HG03159 (cell line): Measurements from ENCODE around the gene CAMKK2.
"Not testable (repeated sequence)": the region's sequence is repeated elsewhere in the genome, so short reads cannot be mapped to it uniquely, and the experiment has no call there.

ENCODE experiments used
- ATAC-seq: cut with Tn5 transposase; IDR thresholded peaks from one replicate; pipeline ENCODE4 v1.9.1; 2021; ENCODE audit warnings: mild to moderate bottlenecking, moderate library complexity; ENCODE audit not compliant: unreplicated experiment

Gene CAMKK2

GRCh38 chr12:121227294-121227693 lies 69.2 kb downstream of the CAMKK2 start:
- peak; percentile 64 for ATAC-seq

DNA sequence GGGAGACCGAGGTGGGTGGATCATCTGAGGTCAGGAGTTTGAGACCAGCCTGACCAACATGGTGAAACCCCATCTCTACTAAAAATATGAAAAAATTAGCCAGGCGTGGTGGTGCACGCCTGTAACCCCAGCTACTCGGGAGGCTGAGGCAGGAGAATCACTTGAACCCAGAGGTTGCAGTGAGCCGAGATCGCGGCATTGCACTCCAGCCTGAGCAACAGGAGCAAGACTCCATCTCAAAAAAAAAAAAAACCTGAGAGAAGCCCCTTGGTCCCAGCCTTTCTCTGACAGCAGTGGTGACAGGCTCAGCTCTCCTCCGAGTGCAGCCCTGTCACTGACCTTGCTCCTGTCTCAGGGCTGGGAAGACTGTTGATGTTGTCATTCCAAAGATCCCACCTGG lies 69.6 kb downstream of the CAMKK2 start:
- ATAC-seq = not testable (repeated sequence)

- no peak for ATAC-seq
These were observed 70.1 kb downstream of the CAMKK2 start for GRCh38 chr12:121226399-121226798.

GRCh38 chr12:121224591-121224990 lies 71.9 kb downstream of the CAMKK2 start:
- ATAC-seq = no peak

- no peak for ATAC-seq
These were observed 72.9 kb downstream of the CAMKK2 start for GRCh38 chr12:121223292-121224285.

GRCh38 chr12:121222847-121223246 lies 73.7 kb downstream of the CAMKK2 start:
- no peak for ATAC-seq

GRCh38 chr12:121219353-121219986 lies 77.0 kb downstream of the CAMKK2 start:
- no peak for ATAC-seq

DNA sequence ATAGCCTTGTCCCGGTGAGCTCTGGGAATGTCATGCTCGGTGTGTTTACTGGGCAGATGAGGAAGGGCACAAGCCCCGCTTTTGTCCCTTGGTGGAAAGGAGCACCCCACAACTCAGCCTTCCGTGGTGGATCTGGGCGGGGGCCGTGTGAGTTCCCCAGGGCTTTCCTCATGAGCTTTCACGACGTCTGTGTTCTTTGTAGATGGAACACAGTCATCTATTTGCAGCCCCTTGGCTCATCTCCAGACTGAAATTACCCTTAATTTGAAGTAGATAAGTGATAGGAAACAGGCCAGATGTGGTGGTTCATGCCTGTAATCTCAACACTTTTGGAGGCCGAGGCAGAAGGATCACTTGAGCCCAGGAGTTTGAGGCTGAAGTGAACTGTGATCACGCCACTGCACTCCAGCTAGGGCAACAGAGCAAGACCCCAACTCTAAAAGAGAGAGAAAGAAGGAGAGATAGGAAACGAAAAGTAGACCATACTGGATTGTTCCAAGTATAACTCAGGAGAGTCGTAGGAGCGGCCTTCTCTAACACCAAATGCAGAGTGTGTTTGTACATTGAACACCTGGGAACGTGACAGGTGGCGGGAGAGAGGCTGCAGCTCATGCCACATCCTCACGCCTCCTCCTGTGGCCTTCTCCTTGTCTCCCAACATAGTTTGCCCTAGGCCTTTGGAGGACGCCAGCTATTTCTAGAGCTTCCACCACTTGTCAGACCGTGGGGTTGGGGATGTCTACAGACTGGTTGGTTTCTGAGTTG lies 77.7 kb downstream of the CAMKK2 start:
- ATAC-seq = no peak

DNA sequence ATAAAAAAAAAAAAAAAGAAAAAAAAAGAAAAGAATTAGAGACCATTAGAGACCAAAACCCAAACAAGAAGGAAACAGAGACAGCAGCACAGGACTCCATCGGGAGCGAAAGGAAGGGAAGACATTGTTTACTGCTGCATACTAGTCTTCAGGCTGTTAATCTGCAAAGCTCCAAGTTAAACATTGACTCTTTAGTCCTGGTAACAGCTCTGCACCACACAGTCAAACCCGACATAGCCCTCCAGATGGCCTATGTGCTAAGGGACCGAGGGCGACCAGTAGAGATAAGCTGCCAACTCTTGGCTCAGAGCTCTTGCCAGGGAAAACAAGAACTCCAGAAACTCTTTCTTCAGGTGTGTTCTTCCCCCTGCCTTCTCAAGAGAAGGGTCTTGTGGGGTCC lies 78.7 kb downstream of the CAMKK2 start:
- no peak for ATAC-seq

DNA sequence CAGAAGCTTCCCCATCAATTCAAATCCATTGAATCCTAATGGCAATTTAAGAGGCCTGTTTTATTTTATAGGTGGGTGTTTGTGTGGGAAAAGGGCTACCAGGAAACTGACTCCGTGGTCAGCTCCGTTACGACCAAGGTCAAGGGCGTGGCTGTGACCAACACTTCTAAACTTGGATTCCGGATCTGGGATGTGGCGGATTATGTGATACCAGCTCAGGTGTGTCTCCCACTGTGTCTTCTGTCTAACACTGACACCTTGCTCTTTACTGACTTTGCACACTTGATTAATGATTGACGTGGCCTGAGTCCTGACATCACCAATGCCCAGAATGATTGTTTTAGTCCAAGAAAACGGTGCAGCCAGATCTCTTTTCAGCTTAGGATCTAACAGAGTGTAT lies 79.4 kb downstream of the CAMKK2 start:
- ATAC-seq = no peak

DNA sequence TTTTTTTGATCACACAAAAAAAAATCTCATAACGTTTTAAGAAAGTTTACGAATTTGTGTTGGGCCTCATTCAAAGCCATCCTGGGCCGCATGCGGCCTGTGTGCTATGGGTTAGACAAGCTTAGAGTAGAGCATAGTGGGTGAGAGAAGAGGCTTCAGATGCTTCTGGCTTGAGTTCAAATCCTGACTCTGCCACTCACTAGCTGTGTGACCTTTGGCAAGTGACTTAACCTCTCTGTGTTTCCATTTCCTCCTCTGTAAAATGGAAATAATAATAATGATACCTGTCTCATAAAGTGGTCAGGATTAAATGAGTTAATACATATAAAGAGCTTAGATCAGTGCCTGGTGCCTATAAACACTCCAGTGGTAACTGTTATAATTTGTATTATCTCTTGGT lies 80.4 kb downstream of the CAMKK2 start:
- no peak for ATAC-seq

GRCh38 chr12:121214855-121215745 lies 81.4 kb downstream of the CAMKK2 start:
- ATAC-seq = no peak

DNA sequence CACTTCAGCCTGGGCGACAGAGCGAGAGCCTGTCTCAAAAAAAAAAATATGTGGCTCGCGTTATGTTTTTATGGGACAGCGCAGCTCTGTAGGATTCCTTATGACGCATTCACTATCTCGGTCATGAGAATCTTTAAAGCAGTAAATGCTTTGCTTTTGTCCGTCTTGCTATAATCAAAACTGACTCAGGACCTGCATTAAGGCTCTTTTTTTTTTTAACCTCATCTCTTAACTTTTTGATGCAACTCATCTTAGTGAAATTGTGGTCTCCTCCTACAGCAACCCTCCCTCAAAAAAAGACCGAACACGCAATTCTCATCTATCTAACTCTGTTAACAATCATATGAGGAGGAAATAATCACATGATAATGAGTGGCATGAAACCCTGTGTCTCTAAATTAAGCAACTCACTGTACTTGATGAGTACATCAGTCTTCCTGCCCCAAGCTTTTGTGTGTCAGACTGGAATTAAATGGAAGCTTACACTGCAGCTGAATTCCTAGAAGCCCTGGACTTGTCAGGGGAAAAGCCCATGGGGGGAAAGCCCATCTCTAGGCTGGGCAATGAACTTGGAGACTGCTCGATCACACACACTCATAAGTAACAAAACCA lies 82.2 kb downstream of the CAMKK2 start:
- no peak for ATAC-seq

- no peak for ATAC-seq
These were observed 83.6 kb downstream of the CAMKK2 start for GRCh38 chr12:121212875-121213274.

- peak; percentile 83 for ATAC-seq
These were observed 86.6 kb downstream of the CAMKK2 start, which contains the start of gene P2RX4 for GRCh38 chr12:121209624-121210572. TSS of gene P2RX4 (plus strand) at chr12:121210129. CDS start at chr12:121210165, 36 bp downstream.

DNA sequence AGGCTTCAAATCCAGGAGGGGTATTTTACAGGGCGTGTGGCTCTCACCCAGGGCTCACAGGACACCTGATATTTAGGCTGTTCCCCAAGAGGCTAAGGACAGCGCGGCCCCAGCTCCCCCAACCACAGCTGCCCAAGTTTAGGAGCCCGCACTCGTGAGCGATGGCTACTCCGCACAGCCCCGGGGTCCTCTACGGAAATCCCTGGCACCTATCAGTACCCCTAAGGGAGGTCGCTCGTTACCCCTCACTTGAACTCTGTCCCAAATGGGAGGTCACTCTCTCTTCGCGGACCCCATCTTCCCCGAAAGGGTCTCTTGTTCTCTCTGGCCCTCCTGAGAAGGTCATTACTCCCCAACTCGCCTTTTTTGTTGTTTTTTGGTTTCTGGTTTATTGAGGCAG lies 87.3 kb downstream of the CAMKK2 start:
- no peak for ATAC-seq

GRCh38 chr12:121208571-121208970 lies 87.9 kb downstream of the CAMKK2 start:
- not testable (repeated sequence) for ATAC-seq

GRCh38 chr12:121205491-121205890 lies 91.0 kb downstream of the CAMKK2 start:
- no peak for ATAC-seq

DNA sequence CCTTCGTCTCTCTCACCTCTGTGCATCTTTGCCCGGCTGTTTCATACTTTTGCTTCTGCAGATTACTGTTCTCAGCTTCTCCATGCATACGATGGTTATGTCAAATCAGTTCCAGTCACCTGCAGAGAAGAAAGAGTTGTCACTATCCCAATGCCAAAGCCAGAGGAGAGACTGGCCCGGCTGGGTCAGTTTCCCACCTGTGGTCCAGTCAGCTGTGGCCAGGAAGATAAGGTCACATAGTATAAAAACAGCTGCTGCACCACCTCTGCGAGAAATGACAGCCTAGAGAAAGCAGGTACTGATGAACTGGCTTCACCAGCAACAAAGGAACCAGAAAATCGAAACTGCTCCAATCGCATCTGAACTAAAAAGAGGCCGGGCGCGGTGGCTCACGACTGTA lies 93.0 kb downstream of the CAMKK2 start:
- no peak for ATAC-seq
